Nephron progenitor cell (in vitro differentiated cells): ENCODE measurements around the gene RIN2.
"Not testable (repeated sequence)": the region's sequence is repeated elsewhere in the genome, so short reads cannot be mapped to it uniquely, and the experiment has no call there.

ENCODE experiments used
- DNase-seq: peaks from one replicate; pipeline ENCODE4 v3.0.0; 2021
- H3K27ac Mint-ChIP-seq: 2 replicates; pipeline ENCODE4 v1.8.0; 2021; ENCODE audit warnings: mild to moderate bottlenecking, moderate library complexity, mixed read lengths
- H3K27me3 Mint-ChIP-seq: 2 replicates; pipeline ENCODE4 v1.8.0; 2021; ENCODE audit warnings: mild to moderate bottlenecking, low read depth, mixed read lengths; ENCODE audit not compliant: poor library complexity
- H3K36me3 Mint-ChIP-seq: 2 replicates; pipeline ENCODE4 v1.8.0; 2021; ENCODE audit warnings: low read depth, mixed read lengths
- H3K4me1 Mint-ChIP-seq: 2 replicates; pipeline ENCODE4 v1.8.0; 2021; ENCODE audit warnings: mixed read lengths
- H3K4me3 Mint-ChIP-seq: 2 replicates; pipeline ENCODE4 v1.8.0; 2021; ENCODE audit warnings: mild to moderate bottlenecking, moderate library complexity, mixed read lengths
- H3K9me3 Mint-ChIP-seq: 2 replicates; pipeline ENCODE4 v1.8.0; 2021; ENCODE audit warnings: mild to moderate bottlenecking, moderate library complexity, mixed read lengths
- CTCF ChIP-seq: fragments of 200-600 bp; sonication (generic); IDR thresholded peaks from 2 replicates; pipeline ENCODE4 v1.5.0; 2021; ENCODE audit warnings: antibody characterized with exemption

RIN2 gene

GRCh38 chr20:19746396-19746795 is 11.7 kb upstream of the RIN2 start:
- Mint-ChIP-seq H3K4me3 (no peak overlapping the region), H3K4me1 (peaks cover 14% of the 10 kb centered on the region), H3K9me3 (peaks cover 27% of the 10 kb centered on the region), H3K27ac (no peak overlapping the region), H3K27me3 (no peaks in the 10 kb centered on the region), H3K36me3 (peaks cover 4% of the 10 kb centered on the region)
- TF ChIP-seq CTCF: no peak
- DNase-seq: no peak

DNA sequence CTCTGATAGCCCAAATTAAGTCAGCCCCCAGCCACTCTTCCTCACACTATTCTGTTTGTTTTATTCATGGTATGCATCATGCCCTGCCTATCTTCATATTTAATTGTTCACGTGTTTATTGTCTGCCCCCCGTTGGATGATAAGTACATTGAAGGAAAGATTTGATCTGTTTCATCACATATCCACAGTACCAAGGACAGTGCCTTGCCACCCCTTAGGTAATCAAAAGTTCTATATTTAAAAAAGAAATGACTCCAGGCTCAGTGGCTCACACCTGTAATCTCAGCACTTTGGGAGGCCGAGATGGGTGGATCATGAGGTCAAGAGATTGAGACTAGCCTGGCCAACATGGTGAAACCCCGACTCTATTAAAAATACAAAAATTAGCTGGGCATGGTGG is 10.2 kb upstream of the RIN2 start:
- Mint-ChIP-seq H3K36me3 (peaks cover 4% of the 10 kb centered on the region), H3K27ac (no peak overlapping the region), H3K4me1 (peaks cover 17% of the 10 kb centered on the region), H3K27me3 (no peaks in the 10 kb centered on the region), H3K9me3 (peaks cover 27% of the 10 kb centered on the region), H3K4me3 (no peak overlapping the region)
- no peak for TF ChIP-seq CTCF
- no peak for DNase-seq

DNA sequence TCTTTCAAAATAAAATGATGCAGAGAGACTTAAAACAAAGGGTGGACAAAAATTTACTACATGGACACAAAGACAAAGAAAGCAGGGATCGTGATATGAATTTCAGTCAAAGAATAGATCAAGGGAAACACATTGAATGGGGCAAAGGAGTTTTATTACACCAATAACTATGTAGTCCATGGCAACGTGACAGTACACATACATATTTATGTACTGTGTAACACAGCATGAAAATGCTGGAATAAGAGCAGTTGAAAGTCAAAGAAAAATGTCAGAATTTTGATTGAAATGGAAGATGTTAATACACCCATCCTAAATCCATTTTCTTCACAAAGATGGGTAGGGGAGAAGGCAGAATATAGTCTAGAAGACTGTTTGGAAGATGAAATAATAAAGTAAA is 9.4 kb upstream of the RIN2 start:
- H3K4me1 Mint-ChIP-seq: peaks cover 23% of the 10 kb centered on the region
- H3K27ac Mint-ChIP-seq: no peak overlapping the region
- peaks cover 26% of the 10 kb centered on the region for H3K9me3 Mint-ChIP-seq
- no peak for DNase-seq
- no peaks in the 10 kb centered on the region for H3K27me3 Mint-ChIP-seq
- H3K4me3 Mint-ChIP-seq: no peak overlapping the region
- no peak for TF ChIP-seq CTCF
- peaks cover 4% of the 10 kb centered on the region for H3K36me3 Mint-ChIP-seq

DNA sequence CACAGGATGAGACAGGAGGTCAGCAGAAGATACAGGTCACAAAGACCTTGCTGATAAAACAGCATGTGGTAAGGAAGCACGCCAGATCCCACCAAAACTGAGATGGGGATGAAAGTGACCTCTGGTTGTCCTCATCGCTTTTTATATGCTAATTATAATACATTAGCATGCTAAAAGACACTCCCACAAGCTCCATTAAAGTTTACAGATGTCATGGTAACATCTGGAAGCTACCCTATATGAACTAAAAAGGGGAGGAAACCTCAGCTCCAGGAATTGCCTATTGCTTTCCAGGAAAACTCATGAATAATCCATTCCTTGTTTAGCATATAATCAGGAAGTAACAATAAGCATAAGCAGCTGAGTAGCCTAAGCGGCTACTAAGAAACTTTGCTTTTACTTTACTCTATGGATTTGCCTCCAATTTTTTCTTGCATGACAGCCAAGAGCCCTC is 8.4 kb upstream of the RIN2 start:
- H3K36me3 Mint-ChIP-seq: peaks cover 1% of the 10 kb centered on the region
- no peak for DNase-seq
- H3K27me3 Mint-ChIP-seq: no peaks in the 10 kb centered on the region
- no peak for TF ChIP-seq CTCF
- H3K9me3 Mint-ChIP-seq: peaks cover 19% of the 10 kb centered on the region
- H3K4me3 Mint-ChIP-seq: no peak overlapping the region
- H3K27ac Mint-ChIP-seq: no peak overlapping the region
- H3K4me1 Mint-ChIP-seq: peaks cover 32% of the 10 kb centered on the region

GRCh38 chr20:19750101-19750606 is 7.9 kb upstream of the RIN2 start:
- Mint-ChIP-seq H3K36me3 (no peaks in the 10 kb centered on the region), H3K4me3 (no peak overlapping the region), H3K27me3 (no peaks in the 10 kb centered on the region), H3K4me1 (peaks cover 33% of the 10 kb centered on the region), H3K9me3 (peaks cover 14% of the 10 kb centered on the region), H3K27ac (peak overlapping the region; percentile 40)
- no peak for TF ChIP-seq CTCF
- no peak for DNase-seq

GRCh38 chr20:19750907-19751636 is 7.0 kb upstream of the RIN2 start:
- peaks cover under 1% of the 10 kb centered on the region for H3K27me3 Mint-ChIP-seq

GRCh38 chr20:19754201-19754600 is 3.9 kb upstream of the RIN2 start:
- peaks cover 53% of the 10 kb centered on the region for H3K4me1 Mint-ChIP-seq
- H3K4me3 Mint-ChIP-seq, H3K9me3 Mint-ChIP-seq, H3K27me3 Mint-ChIP-seq, H3K36me3 Mint-ChIP-seq, H3K27ac Mint-ChIP-seq, DNase-seq: not testable (repeated sequence)

More at GRCh38 chr20:19750907-19751636, 7.0 kb upstream of the RIN2 start:
- Mint-ChIP-seq H3K27ac (peak overlapping the region; percentile 73), H3K4me3 (no peak overlapping the region), H3K36me3 (no peaks in the 10 kb centered on the region), H3K4me1 (peaks cover 36% of the 10 kb centered on the region), H3K9me3 (peaks cover 5% of the 10 kb centered on the region)
- no peak for DNase-seq
- TF ChIP-seq CTCF: no peak
